ENCODE measurements around the gene PHC2. TPM values are rescaled to one million over a fixed set of nuclear protein-coding genes. Genes with fewer than 3 reads are reported as not detected.

The PHC2 gene
- total RNA-seq, 2 experiments from 2014 or later = 37.7 to 39.5 TPM

DNA sequence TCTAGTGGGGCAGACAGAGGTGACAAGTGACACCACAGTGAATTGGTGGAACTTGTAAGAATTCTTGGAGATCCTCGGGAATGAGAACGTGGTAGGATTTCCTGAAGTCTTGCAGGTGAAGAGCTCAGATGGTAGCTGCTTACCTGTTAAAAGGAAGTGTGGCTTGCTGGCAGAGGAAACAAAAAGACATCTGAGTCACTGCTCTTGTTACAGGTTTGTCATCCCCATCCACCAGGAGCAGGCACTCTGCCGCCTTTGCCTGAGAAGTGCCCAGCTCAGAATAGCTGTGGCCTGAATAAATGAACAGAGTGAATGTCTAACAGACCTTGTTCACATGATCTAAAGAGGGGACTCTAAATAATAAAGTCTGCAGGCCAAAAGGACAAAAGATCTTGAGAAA is 29.2 kb upstream of the PHC2 start:
- TF ChIP-seq, protein P1, sequence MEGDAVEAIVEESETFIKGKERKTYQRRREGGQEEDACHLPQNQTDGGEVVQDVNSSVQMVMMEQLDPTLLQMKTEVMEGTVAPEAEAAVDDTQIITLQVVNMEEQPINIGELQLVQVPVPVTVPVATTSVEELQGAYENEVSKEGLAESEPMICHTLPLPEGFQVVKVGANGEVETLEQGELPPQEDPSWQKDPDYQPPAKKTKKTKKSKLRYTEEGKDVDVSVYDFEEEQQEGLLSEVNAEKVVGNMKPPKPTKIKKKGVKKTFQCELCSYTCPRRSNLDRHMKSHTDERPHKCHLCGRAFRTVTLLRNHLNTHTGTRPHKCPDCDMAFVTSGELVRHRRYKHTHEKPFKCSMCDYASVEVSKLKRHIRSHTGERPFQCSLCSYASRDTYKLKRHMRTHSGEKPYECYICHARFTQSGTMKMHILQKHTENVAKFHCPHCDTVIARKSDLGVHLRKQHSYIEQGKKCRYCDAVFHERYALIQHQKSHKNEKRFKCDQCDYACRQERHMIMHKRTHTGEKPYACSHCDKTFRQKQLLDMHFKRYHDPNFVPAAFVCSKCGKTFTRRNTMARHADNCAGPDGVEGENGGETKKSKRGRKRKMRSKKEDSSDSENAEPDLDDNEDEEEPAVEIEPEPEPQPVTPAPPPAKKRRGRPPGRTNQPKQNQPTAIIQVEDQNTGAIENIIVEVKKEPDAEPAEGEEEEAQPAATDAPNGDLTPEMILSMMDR (IDR thresholded peaks at IDR 0.05) = no peak
- intact Hi-C loops (cut with DNase I, micrococcal nuclease) = no loop called here
- H3K27me3 Mint-ChIP-seq = peaks cover 4% of the 10 kb centered on the region
- ChIA-PET CTCF (no interaction called here), POLR2A (no interaction called here)
- no peaks in the 10 kb centered on the region for H3K9me3 Mint-ChIP-seq
- no peaks in the 10 kb centered on the region for H3K4me1 Mint-ChIP-seq (ENCODE audit: low read depth)
- ATAC-seq (ENCODE audit: poor library complexity) (no peak), DNase-seq (no peak)
- H3K9me3 ChIP-seq (ENCODE audit: control insufficient read depth in 1 of 2, insufficient read depth in 1 of 2, low read length in 2 of 2) = no peaks in the 10 kb centered on the region
- H3K27ac ChIP-seq (ENCODE audit: low read depth in 1 of 2, low read length in 2 of 2) = no peak overlapping the region
- no peak overlapping the region for H3K4me3 Mint-ChIP-seq
- no peak overlapping the region for H3K27ac Mint-ChIP-seq
- H3K36me3 ChIP-seq (ENCODE audit: insufficient read depth, low read length) = no peaks in the 10 kb centered on the region
- no peaks in the 10 kb centered on the region for H3K36me3 Mint-ChIP-seq (ENCODE audit: low read depth)
- peaks cover 6% of the 10 kb centered on the region for H3K4me1 ChIP-seq (ENCODE audit: insufficient read depth, low read length)
- no peak overlapping the region for H3K4me3 ChIP-seq (ENCODE audit: low read length)
- H3K27me3 ChIP-seq (ENCODE audit: control insufficient read depth in 1 of 2, insufficient read depth in 2 of 2, low read length in 2 of 2) = no peaks in the 10 kb centered on the region

GRCh38 chr1:33459691-33460090 is 28.8 kb upstream of the PHC2 start:
- intact Hi-C loops (cut with DNase I, micrococcal nuclease) = no loop called here
- Mint-ChIP-seq H3K4me3 (no peak overlapping the region), H3K36me3 (ENCODE audit: low read depth) (no peaks in the 10 kb centered on the region), H3K27me3 (peaks cover 4% of the 10 kb centered on the region), H3K9me3 (no peaks in the 10 kb centered on the region), H3K27ac (no peak overlapping the region), H3K4me1 (ENCODE audit: low read depth) (no peaks in the 10 kb centered on the region)
- DNase-seq = no peak
- ATAC-seq (ENCODE audit: poor library complexity) = no peak
- H3K27me3 ChIP-seq (ENCODE audit: control insufficient read depth in 1 of 2, insufficient read depth in 2 of 2, low read length in 2 of 2) = no peaks in the 10 kb centered on the region
- POLR2A ChIA-PET = no interaction called here
- H3K36me3 ChIP-seq (ENCODE audit: insufficient read depth, low read length) = no peaks in the 10 kb centered on the region
- no peak overlapping the region for H3K27ac ChIP-seq (ENCODE audit: low read depth in 1 of 2, low read length in 2 of 2)
- H3K9me3 ChIP-seq (ENCODE audit: control insufficient read depth in 1 of 2, insufficient read depth in 1 of 2, low read length in 2 of 2) = no peaks in the 10 kb centered on the region
- TF ChIP-seq, protein P1 (IDR thresholded peaks at IDR 0.05) = no peak
- H3K4me3 ChIP-seq (ENCODE audit: low read length) = no peak overlapping the region
- H3K4me1 ChIP-seq (ENCODE audit: insufficient read depth, low read length) = peaks cover 6% of the 10 kb centered on the region
- CTCF ChIA-PET = no interaction called here

DNA sequence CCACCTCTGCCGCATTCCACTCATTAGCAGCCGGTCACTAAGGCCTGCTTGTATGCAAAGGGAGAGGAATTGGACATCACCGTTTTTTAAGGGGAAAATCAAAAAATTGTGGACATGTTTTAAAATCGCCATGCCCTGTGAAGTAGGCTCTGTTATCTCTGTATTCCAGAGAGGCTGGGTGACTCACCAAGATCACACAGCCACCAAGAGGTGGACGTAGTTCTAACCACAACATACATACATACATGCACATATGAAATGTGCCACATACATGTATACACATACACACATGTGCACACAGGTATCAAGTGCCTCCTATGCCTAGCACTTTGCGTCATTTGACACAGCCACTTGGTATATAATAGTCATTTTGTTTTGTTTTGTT is 25.6 kb upstream of the PHC2 start:
- Histone ChIP-seq H3K9me3 (ENCODE audit: control insufficient read depth in 1 of 2, insufficient read depth in 1 of 2, low read length in 2 of 2) (no peaks in the 10 kb centered on the region), H3K4me1 (ENCODE audit: insufficient read depth, low read length) (peaks cover 6% of the 10 kb centered on the region), H3K4me3 (ENCODE audit: low read length) (no peak overlapping the region), H3K27me3 (ENCODE audit: control insufficient read depth in 1 of 2, insufficient read depth in 2 of 2, low read length in 2 of 2) (peaks cover 0 to 2% of the 10 kb centered on the region in 2 experiments), H3K36me3 (ENCODE audit: insufficient read depth, low read length) (no peaks in the 10 kb centered on the region), H3K27ac (ENCODE audit: low read depth in 1 of 2, low read length in 2 of 2) (no peak overlapping the region)
- H3K4me3 Mint-ChIP-seq = no peak overlapping the region
- peaks cover 4% of the 10 kb centered on the region for H3K27me3 Mint-ChIP-seq
- ChIA-PET CTCF (interaction anchor here (1.1 kb wide), 1 partner anchor 15 kb away, joined by 3 read pairs; no protein-coding TSS in a partner anchor), POLR2A (no interaction called here)
- H3K9me3 Mint-ChIP-seq = no peaks in the 10 kb centered on the region
- H3K36me3 Mint-ChIP-seq (ENCODE audit: low read depth) = no peaks in the 10 kb centered on the region
- ATAC-seq (ENCODE audit: poor library complexity) = no peak
- intact Hi-C loops (cut with DNase I, micrococcal nuclease) = no loop called here
- DNase-seq = no peak
- TF ChIP-seq, protein P1 (IDR thresholded peaks at IDR 0.05) = no peak
- H3K27ac Mint-ChIP-seq = no peak overlapping the region
- no peaks in the 10 kb centered on the region for H3K4me1 Mint-ChIP-seq (ENCODE audit: low read depth)

All from CD4-positive, alpha-beta T cell (primary cell).